ENCODE data around the gene MED12L.

Gene MED12L

GRCh38 chr3:151178208-151178845 lies 92.9 kb downstream of the MED12L start:
- no peak for DNase-seq (ENCODE audit: low read depth in 2 of 2)

GRCh38 chr3:151182349-151183079 lies 97.0 kb downstream of the MED12L start:
- DNase-seq (ENCODE audit: low read depth in 2 of 2): no peak

- no peak for DNase-seq (ENCODE audit: low read depth in 2 of 2)
These were observed 97.8 kb downstream of the MED12L start for GRCh38 chr3:151183265-151183671.

GRCh38 chr3:151191095-151191494 lies 105.6 kb downstream of the MED12L start:
- DNase-seq (ENCODE audit: low read depth in 2 of 2): no peak

- DNase-seq (ENCODE audit: low read depth in 2 of 2): no peak
These were observed 107.1 kb downstream of the MED12L start for GRCh38 chr3:151192545-151192944.

GRCh38 chr3:151195826-151196225 lies 110.4 kb downstream of the MED12L start:
- no peak for DNase-seq (ENCODE audit: low read depth in 2 of 2)

- no peak for DNase-seq (ENCODE audit: low read depth in 2 of 2)
These were observed 111.0 kb downstream of the MED12L start for GRCh38 chr3:151196434-151196833.

GRCh38 chr3:151197228-151197627 lies 111.8 kb downstream of the MED12L start:
- DNase-seq (ENCODE audit: low read depth in 2 of 2): no peak

- no peak for DNase-seq (ENCODE audit: low read depth in 2 of 2)
These were observed 112.7 kb downstream of the MED12L start for GRCh38 chr3:151197981-151198767.

GRCh38 chr3:151198849-151199248 lies 113.4 kb downstream of the MED12L start:
- no peak for DNase-seq (ENCODE audit: low read depth in 2 of 2)

GRCh38 chr3:151199554-151200438 lies 114.3 kb downstream of the MED12L start:
- no peak for DNase-seq (ENCODE audit: low read depth in 2 of 2)

- DNase-seq (ENCODE audit: low read depth in 2 of 2): no peak
These were observed 115.1 kb downstream of the MED12L start for GRCh38 chr3:151200586-151200985.

- DNase-seq (ENCODE audit: low read depth in 2 of 2): no peak
These were observed 115.7 kb downstream of the MED12L start for GRCh38 chr3:151201051-151201730.

- peak; percentile 32 to 43 for DNase-seq (ENCODE audit: low read depth in 2 of 2)
These were observed 117.6 kb downstream of the MED12L start, which contains the start of gene GPR171 for GRCh38 chr3:151203051-151203420. TSS of gene GPR171 (minus strand) at chr3:151203216. CDS start at chr3:151199386, 3,830 bp downstream.

- no peak for DNase-seq (ENCODE audit: low read depth in 2 of 2)
These were observed 119.3 kb downstream of the MED12L start for GRCh38 chr3:151204530-151205402.

GRCh38 chr3:151205482-151205881 lies 120.0 kb downstream of the MED12L start:
- no peak for DNase-seq (ENCODE audit: low read depth in 2 of 2)

GRCh38 chr3:151206201-151206600 lies 120.7 kb downstream of the MED12L start:
- no peak for DNase-seq (ENCODE audit: low read depth in 2 of 2)

- DNase-seq (ENCODE audit: low read depth in 2 of 2): no peak
These were observed 124.2 kb downstream of the MED12L start for GRCh38 chr3:151209654-151210053.

- no peak for DNase-seq (ENCODE audit: low read depth in 2 of 2)
These were observed 125.4 kb downstream of the MED12L start for GRCh38 chr3:151210676-151211381.
